HG03342 (cell line): ENCODE data around the gene PKP1.

Experiments used
- ATAC-seq: cut with Tn5 transposase; IDR thresholded peaks from one replicate; pipeline ENCODE4 v1.9.1; 2021; ENCODE audit warnings: mild to moderate bottlenecking, moderate library complexity; ENCODE audit not compliant: unreplicated experiment

PKP1 gene

DNA sequence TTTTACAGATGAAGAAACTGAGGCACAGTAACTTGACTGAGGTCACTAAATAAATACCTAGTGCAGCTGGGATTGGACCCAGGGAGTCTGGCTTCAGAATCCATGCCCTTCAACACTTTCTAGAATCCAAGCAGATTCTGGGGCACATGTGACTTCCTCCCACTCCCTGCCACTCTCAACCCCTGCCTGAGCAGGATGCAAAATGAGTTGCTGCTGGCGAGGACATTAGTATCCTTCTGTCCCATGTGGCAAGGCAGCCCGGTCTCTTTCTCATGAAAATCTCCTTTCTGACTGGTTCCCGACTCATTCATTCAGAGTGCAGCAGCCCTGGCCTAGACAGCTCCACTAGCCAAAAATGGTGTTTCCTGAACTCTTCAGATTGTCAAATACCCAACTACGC, 65.8 kb downstream of the PKP1 start:
- ATAC-seq = no peak

DNA sequence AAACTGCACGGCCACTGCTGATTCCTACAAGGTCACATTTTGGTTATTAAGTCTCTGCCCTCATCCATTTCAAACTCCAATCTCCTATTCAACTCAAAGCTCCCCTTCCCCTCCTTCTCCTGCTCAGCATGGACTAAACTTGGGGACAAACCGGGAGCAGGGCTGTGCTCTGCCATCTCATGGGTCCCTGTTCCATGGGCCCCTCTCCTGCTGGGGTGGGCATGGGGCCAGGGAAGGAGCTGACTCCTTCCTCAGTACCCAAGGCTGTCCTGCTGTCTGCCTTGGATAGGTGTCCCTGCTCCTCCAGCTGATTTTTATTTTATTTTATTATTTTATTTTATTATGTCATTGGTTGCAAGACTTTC, 67.0 kb downstream of the PKP1 start:
- ATAC-seq = no peak

DNA sequence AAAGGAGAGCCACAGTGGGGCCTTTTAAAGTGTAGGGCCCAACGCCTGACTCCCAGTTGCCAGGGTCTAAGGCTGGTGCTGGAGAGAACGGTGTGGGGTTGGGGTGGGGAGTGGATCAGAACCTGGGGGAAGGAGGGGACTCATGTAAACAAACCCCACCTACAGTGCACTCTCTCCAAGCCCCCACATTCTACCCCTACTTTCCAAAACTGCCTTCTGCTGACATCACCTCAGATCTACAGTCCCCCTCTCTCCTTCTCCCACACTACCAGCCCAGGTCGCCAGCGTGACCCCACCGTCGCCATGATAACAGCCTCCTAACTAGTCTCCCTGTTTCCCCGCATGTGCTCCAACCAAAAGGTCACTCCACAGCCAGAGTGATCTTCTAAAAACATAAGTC, 67.6 kb downstream of the PKP1 start:
- ATAC-seq = no peak

DNA sequence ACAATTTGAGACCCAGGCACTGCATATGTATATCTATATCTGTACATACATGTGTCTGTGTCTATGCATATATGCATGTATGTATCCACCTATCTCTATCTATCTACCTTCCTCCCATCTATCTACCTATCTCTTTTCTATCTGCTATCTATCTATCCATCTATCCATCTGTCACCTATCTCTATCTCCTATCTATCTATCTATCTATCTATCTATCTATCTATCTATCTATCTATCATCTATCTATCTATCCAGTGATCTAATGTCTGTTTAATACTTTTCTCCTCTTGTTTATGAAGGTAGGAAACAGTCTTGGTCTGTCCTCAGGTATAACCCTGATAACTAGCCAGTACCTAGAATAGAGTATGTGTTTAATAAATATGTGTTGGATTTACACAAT, 68.3 kb downstream of the PKP1 start:
- no peak for ATAC-seq

DNA sequence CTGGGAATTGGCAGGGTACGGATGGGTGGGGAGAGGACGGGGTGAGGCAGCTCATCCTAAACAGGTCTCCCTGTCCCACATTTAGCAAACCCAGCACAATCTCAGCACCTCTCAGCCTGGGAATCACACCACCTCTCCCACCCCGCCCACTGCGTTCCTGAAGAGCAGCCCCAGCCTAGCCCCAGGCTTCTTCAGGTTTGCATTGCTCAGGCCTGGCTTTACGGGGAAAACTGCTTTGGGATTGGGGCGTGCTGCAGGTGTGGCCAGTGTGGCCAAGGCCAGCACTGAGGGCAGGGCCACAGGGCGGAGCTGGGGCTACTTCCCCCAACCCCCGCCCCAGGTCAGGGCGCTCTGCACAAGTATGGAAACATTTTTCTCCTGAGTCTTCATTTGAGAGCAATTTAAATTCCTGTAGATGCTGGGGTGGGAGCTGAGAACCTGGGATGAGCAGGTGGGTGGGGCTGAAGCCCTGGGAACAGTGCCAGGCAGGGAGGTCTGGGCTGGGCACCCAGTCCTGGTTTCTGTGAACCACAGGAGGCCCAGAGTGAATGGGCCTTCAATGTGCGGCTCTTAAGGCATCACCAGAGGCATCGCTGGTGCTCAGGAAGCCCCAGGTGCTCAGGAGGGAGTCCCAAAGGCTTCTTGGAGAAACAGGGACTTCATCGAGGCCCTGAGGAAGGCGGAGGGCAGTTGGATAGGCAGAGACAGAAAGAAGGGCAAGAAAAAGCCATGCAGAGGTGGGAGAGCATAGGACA, 70.1 kb downstream of the PKP1 start:
- ATAC-seq = no peak

DNA sequence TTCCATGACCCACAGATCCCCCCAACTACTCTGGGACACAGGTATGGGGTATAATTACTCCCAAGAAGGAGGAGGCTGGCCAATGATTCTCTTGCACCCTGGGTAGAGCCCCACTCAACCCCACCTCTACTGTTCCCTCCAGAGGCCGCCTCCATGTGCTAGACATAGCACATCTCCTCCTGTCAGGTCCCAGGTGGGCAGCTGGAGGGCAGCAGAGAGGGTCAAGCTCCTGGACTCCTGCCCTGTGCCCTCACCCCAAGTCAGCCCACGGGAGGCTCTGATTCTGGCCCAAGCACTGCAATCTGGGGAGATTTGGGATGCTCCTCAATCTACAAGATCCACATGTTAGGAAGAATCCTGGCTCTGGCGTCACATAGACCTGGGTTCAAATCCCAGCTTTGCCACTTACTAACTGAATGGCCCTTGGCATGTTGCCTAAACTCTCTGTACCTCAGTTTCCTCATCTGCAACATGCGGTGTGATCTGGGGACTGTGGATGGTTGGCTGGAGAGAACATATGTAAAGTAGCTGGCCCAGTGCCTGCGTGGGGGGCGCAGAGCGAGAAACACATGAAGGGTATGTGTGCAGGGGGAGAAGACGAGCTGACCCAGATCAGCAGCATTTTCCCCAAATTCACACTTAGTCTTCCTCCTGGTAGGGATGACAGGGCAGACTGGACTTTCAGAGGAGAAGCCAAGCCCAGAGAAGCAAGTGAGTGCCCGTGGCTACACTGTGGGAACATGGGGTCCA, 71.0 kb downstream of the PKP1 start:
- no peak for ATAC-seq

DNA sequence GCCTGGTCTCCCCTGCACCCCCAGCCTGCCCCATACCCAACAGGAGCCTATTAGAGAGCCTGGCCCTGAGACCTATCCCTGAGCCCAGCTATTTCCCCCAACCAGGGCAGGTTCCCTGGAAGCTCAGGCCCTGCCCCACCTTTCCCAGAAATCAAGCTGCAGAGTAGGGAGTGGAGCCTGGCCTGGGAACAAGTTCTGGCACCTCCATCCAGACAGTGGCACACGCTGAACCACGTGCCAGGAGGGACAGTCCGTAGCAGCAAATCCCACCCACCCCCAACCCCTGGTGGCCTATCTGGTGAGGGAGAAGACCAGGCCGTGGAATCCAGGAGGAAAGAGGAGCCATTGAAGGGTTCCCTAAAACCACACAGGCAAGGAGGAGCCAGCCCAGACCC, 71.6 kb downstream of the PKP1 start:
- no peak for ATAC-seq

DNA sequence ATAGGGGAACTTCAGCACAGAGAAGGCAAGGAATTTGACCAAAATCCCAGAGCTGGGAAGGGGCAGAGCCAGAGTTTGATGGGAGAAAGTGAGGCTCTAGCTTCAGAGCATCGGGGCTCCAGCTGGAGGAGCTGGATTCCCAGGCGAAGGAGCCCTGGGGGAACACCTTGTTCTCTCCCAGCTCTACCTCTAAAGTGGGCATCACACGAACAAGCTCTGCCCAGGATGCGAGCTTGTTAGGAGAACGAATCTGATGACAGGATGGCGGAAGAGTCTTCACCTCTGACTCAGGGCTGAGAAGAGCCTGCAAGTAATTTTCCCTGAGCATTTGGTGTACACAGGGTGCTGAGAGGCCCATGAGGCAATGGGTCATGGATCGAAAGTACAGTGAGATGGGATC, 72.2 kb downstream of the PKP1 start:
- no peak for ATAC-seq

DNA sequence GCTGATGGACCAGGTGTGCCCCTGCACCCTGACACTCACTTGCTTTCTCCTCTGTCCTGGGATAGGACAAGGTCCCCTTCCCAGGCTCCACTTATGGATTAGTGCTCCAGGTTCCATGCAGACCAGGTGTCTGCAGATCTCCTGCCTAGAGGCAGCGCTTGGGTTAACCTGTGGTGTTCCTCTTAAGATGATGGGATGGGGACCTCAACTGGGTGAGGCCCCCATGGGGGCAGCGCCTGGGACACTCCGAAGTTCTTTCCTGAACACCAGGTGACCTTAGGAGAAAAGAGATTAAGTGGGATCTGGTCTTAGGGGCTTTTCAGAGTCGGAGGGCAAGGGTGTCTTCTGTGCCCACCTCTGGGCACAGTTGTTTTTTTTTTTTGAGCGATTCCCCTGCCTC, 72.9 kb downstream of the PKP1 start:
- ATAC-seq = no peak

DNA sequence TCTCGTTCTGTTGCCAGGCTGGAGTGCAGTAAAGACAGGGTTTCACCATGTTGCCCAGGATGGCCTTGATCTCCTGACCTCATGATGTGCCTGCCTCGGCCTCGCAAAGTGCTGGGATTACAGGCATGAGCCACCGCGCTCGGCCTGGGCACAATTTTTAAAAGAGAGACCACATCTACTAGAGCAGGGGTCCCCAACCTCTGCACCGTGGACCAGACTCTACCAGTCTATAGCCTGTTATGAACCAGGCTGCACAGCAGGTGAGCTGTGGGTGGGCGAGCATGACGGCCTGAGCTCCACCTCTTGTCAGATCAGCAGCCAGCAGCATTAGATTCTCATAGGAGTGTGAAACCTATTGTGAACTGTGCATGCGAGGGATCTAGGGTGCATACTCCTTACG, 73.4 kb downstream of the PKP1 start:
- no peak for ATAC-seq

DNA sequence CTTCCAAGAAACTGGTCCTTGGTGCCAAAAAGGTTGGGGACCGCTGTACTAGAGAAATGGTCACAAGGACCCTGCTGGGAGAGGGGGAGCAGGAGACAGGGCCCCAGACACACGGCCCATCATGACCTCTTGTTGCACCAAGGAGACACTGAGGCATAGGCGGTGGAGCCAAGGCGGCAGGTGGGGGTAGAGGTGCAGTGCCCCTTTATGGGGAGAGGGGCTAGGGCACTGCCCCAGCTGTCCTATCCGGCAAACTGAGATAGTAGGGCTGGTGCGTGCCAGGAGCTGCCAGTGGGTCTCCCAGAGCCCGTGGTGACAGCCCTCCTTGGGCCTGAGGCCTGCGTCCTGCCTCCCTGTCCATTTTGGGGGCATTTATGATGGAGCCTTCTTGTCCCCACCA, 73.9 kb downstream of the PKP1 start:
- no peak for ATAC-seq

DNA sequence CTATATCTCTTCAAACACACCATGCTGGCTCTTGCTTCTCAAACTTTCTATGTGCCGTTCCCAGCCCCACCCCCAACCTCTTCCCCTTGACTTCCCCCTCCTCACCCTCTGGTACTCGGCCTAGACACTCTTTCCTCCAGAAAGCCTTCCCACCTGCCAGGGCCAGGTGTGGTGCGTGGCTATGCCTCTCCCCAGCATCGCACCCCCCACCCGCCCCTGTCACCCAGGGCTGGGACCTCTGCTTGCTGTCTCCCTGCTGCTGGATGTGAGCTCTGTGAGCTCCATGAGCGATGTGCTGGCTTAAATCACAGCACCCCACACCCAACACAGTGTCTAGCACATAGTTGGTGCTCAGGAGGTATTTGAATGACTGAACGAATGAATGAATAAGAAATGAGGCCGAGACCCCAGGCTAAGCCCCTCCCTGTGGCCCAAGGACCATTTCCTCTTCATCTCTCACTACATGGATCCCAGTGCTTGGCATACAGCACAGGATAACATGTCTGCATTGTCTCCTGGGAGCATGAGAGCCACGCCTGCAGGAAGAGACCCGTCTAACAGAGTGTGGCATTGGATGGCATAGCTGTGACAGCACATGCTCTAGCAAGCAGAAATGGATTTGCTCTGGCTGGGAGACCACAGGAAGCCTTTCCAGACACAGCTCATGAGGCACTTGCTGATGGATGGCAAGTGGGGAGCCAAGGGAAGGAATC, 74.5 kb downstream of the PKP1 start:
- no peak for ATAC-seq

DNA sequence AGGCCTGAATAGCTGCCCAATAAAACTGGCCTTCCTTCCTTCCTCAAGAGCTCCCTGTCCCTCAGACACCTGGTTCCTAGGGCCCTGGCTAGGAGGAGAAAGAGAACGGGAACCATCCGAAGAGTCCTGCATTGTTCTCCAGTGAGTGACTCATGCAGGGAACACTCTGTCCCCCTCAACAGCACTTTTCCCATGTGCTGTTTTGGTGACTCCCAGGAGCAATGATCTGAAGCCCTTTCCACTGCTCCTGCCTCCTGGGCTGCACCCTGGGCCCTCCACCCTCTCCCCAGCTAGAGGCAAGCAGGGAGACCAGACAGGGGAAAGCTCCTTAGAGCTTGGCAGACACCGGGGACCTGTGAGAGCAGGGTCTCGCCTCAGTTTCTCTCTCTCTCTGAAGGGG, 75.3 kb downstream of the PKP1 start:
- no peak for ATAC-seq

DNA sequence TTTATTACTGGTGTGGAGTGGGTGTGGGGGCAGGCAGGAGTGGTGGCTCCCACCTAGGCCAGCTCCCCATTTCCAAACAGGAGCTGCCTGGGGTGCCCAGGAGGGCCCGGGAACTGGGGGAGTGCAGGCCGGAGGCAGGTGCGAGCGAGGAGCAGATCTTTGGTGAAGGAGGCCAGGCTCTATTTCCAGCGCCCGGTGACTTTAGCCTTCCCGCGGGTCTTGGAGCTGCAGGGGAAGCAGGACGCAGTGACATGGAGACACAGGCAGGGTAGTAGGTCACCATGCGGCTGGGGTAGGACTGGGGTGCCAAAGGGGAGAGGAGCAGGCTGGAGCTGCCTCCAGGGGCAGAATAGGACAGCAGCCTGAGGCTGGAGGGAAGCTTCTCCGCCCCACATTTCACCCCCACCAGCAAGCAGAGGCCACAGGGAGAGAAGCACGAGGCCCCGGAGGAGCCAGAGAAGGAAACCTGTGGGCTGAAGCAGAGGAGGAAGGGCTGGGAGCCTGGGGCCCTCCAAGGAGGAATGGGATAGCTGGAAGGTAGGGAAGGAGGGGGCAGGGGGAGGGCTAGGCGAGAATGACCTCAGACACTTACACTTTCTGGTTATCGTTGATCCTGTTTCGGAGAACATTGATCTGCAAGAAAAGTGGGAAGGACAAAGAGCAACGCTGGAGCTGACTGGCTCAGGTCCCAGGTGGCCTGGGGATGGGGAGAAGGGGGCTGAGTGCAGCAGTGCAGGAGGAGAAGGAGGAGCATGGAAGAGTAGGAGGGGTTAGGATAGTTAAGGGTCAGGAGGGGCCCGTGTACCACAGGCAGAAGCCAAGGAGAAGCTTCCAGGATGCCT, 75.9 kb downstream of the PKP1 start:
- ATAC-seq = no peak

DNA sequence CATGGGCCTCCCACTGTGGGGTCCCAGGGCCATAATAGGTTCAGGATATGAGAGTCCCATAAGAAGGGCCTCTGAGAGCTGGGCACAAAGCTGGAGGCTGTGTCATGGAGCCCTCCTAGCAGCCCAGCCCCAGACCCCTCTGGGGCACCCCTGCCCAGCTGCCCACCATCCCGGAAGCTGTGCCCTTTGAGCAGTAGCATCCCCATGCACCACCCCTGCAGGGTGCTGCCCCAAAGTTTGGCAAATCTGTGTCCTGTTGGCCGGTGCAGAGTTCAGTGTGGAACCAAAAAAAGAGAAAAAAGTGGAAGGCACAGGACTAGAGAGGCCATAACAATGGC, 76.5 kb downstream of the PKP1 start:
- ATAC-seq = no peak

DNA sequence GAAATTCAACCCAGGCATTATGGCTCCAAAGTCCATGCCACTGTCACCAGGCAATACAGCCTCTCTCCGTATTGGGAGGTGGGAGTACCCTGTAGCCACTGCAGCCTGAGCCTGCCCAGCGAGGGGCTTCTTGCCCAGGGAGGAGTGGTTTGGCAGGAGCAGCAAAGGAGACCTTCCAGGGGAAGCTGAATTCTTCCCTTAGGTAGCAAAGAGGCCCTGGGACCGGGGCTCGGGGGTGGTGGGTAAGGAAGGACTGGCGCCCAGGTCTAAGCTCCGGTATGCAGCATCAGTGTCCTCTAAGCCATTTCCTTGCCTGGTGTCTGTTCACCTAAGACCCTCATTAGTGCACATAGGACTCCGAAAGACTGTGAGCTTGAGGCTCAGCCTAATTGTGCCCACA, 77.2 kb downstream of the PKP1 start:
- ATAC-seq = no peak

DNA sequence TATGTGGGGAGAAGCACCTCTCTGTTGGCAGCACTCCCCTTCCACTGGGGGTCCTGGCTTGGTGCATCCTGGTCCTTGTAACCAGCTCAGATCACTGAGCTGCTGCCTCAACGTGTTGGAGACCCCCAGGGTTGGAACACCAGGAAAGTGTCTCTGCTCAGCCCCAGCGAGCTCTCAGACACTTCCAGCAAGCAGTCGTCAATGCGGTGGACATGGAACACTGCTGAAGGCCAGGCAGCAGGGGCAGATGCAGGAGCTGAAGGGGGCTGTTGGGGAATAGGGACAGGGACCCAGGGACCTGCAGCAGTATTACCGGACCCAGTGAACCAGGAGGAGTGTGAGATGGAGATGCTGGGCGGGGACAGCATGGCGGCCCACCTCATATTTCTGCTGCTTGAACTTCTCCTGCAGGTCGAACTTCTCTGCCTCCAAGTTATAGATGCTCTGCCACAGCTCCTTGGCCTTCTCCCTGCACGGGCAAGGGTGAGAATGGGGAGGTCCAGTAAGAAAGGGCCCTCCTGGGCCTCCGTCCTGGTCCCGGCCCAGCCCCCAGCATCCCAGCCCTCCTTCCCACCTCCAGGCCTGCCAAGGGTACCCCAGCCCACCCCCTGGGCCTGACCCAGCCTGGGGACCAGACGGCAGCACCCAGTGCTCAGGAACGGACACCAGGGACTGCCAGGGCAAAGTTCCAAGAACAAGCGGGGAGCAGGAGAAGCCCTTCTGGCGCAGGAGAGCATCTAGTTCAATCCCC, 77.8 kb downstream of the PKP1 start:
- no peak for ATAC-seq

DNA sequence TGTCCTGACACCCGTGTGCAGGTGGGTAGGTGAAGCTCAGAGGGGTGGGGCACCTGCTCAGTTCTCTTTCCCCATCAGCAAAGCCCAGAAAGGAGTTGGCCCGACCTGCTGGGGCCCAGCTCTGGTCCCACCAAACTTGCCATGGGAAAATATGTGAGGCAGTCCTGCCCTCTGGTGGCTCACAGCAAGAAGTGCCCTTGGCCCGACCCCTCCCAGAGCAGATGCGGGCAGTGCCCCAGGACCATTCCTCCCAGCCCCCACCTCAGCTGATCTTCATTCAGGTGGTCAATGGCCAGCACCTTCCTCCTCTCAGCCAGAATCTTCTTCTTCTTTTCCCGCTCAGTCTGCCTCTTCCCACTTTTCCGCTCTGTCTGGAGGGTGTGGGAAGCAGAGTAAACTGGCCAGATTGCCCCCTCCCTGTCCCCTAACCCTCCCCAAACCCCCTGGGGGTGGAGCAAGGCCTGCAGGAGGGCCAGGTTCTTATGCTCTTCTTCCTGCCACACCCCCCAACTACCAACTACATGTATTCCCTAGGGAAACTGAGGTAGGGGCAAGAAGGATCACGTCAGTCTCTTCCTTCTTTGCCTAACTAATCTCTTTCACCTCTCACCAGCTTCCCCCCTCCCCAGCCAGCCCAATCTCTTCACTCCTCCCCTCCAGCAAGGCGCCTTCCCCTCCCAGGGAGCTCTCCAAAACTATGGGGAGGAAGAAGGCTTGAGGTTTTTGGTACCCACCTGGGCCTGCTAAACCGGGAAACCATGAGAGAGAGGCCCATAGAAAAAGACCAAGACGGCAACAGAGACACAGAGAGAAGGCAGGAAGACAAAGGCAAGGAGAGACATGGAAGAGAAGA, 78.6 kb downstream of the PKP1 start:
- no peak for ATAC-seq

DNA sequence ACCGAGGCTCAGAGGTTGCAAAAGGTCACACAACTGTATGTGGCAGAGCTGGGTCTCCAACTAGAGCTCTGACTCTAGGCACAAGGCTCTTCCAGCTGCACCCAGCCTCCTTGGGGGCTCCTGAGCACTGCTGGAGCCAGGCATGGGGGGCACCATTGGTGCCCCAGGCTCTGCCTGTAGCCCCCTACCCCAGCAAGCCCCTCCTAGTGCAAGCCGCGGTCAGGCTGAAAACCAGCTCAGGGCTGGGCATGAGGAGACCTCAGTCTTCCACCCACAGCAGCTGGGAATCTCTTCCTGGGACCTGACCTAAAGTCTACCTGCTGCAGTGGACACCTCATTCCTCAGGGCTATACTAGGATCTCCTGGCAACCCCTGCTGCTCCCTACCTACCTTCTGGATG, 79.6 kb downstream of the PKP1 start:
- ATAC-seq = no peak

DNA sequence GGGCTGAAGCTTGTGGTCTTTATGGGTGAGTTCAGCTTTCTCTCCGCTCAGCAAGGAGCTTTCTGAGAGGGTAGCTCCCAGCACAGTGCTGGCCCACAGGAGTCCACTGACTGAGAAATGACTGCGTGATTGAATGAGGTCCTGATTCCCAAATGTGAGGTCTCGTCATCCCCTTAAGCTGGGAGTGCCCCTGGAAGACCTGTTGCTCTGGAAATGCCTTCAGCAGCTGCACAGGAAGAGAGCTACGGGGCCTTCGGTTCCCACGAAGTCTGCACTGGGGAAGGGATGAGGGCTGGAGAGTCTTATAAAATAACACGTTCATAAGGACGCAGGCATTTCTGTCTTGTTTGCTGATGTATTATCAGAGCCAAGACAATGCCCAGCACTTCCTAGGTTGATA, 80.2 kb downstream of the PKP1 start:
- ATAC-seq = no peak
